HG02610 (cell line): ENCODE data around the gene RAD23A.

Source experiments
- ATAC-seq: cut with Tn5 transposase; IDR thresholded peaks from one replicate; pipeline ENCODE4 v1.9.1; 2021; ENCODE audit warnings: mild to moderate bottlenecking, moderate library complexity; ENCODE audit not compliant: unreplicated experiment

The RAD23A gene

DNA sequence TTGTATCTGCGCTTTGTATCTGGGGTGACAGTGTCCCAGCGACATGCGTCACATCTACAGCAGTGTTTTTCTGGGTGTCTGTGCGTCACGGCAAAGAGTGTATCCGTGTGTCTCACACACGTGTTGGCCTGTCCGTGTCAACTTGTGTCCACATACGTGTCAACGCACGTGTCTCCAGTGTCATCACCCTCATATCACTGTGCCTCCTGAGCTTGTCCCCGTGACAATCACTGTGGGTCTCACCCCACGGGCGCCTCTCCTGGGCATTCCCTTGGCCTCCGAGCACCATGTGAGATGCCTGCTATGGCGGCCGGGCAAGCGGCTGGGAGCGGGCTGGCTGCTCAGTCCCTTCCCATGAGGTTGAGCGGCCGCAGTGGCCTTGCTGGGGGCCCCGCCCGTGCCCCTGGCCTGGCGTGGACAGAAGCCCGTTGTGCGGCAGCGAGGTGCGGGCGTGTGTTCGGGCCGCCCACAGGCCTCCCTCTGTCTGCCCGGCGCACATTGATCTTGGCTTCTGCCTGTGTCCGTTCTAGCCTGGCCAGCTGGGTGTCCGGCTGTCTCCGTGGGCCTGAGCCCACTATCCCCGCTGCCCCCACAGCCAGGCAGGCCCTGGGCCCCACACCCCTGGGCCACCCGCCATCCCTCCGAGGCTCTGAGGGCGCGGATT, 56.0 kb downstream of the RAD23A start:
- no peak for ATAC-seq

DNA sequence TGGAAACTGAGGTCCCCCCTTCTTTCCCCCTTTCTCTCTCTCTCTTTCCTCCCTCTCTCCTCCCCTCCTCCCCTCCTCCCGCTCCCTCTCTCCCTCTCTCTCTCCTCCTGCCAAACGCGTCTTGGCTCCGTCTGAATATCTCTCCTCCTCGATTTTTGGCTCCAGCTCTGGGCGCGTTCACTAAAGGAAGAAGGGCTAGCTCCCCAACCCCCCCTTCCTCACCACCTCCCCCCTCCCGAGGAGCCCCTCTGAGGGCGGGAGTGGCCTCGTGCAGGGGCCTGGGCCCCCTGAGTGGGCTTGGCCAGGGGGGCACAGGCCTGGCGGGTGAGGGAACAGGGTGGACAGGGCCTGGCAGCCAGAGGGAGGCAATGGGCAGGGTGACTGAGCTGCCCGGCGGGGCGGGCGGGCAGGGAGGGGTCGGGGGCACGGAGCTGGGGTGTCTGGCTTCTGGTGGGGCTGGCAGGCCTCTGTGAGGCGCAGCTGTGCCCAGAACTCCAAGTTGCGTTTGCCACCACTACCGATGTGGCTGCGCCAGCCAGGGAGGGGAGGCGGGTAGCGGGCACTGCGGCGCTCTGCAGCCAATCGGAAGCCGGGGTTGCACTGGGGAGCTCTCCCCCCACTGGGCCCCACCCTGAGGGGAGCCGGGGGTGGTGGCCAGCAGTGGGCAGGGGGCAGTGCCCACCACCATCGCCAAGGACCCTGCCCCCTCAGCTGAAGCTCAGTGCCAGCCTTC, 56.7 kb downstream of the RAD23A start:
- ATAC-seq: no peak

DNA sequence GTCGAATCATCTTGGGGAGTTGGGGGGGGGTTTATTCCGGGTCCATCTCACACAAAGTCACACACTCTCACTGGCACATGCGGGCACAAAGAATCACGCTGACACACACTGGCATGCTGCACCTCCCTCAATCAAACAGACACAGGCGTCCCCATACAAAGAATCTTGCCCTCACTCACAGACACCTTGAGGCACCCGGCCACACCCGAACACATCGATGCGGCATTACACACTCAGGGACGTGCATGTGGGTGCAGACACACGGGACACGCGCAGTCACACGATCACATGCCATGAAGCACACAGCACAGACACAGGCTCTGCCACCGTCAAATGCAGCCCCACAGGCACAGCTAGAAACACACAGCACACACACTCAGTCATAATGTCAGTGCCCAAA, 57.4 kb downstream of the RAD23A start:
- ATAC-seq: no peak
